DND-41 (cell line): Measurements from ENCODE around the gene BOD1.

Experiments used
- EZH2 ChIP-seq: IDR thresholded peaks from 3 replicates; pipeline ENCODE4 v1.6.1; 2012; ENCODE audit warnings: borderline replicate concordance, low read depth, mild to moderate bottlenecking, moderate library complexity, low read length, inconsistent platforms; ENCODE audit not compliant: severe bottlenecking
- TF ChIP-seq, protein P1 (sequence below): IDR thresholded peaks from 2 replicates; pipeline ENCODE4 v1.5.1; 2012; ENCODE audit warnings: borderline replicate concordance, low read length, moderate library complexity, mild to moderate bottlenecking; ENCODE audit not compliant: poor library complexity, severe bottlenecking; ENCODE audit errors: extremely low read depth

DNA sequence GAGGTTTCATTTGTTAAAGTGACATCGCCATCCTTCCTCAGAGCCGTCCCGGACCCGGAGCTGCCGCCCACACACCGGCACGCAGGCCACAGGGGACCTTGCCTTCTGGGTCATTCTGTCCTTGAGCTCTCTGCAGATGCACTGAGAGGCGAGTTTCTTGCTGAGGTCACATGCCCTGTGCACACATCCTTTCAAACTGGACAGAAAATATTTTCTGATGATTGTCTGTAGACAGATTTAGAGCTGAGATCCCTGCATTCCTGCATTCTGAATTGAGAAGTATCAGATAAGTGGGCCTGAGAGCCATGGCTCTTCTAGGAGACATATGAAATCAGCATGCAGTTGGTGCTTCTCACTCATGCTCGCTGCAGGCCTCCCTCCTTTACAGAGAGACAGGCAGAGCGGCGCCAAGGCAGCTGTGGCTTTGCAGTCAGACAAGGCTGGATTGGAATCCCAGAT is 25.4 kb downstream of the BOD1 start:
- TF ChIP-seq, protein P1, sequence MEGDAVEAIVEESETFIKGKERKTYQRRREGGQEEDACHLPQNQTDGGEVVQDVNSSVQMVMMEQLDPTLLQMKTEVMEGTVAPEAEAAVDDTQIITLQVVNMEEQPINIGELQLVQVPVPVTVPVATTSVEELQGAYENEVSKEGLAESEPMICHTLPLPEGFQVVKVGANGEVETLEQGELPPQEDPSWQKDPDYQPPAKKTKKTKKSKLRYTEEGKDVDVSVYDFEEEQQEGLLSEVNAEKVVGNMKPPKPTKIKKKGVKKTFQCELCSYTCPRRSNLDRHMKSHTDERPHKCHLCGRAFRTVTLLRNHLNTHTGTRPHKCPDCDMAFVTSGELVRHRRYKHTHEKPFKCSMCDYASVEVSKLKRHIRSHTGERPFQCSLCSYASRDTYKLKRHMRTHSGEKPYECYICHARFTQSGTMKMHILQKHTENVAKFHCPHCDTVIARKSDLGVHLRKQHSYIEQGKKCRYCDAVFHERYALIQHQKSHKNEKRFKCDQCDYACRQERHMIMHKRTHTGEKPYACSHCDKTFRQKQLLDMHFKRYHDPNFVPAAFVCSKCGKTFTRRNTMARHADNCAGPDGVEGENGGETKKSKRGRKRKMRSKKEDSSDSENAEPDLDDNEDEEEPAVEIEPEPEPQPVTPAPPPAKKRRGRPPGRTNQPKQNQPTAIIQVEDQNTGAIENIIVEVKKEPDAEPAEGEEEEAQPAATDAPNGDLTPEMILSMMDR, result no peak
- TF ChIP-seq EZH2, result no peak
